Epithelial cell of proximal tubule (primary cell): Measurements from ENCODE around the gene IL17A. TPM values are rescaled to one million over a fixed set of nuclear protein-coding genes. Genes with fewer than 3 reads are reported as not detected.

Experiments used
- DNase-seq: peaks from one replicate; pipeline ENCODE4 v3.0.0-alpha.2; 2011; ENCODE audit warnings: low read depth
- H3K4me3 ChIP-seq: 2 replicates; pipeline ENCODE4 v1.5.1; 2011; ENCODE audit warnings: low read depth, mild to moderate bottlenecking, low read length
- total RNA-seq: library from RNA; depleted of rRNA; stranded (reverse); fragments of >200 nt; gene quantifications from 2 replicates; pipeline ENCODE4 v1.2.3, GENCODE V29; 2015
- TF ChIP-seq, protein P1 (sequence below): conservative IDR thresholded peaks from 2 replicates; pipeline ENCODE4 v1.5.1; 2012; ENCODE audit warnings: low read depth, mild to moderate bottlenecking, low read length

The IL17A gene
- total RNA-seq, 1 donor from 2014 or later, result not detected

- DNase-seq, result no peak
- TF ChIP-seq, protein P1, sequence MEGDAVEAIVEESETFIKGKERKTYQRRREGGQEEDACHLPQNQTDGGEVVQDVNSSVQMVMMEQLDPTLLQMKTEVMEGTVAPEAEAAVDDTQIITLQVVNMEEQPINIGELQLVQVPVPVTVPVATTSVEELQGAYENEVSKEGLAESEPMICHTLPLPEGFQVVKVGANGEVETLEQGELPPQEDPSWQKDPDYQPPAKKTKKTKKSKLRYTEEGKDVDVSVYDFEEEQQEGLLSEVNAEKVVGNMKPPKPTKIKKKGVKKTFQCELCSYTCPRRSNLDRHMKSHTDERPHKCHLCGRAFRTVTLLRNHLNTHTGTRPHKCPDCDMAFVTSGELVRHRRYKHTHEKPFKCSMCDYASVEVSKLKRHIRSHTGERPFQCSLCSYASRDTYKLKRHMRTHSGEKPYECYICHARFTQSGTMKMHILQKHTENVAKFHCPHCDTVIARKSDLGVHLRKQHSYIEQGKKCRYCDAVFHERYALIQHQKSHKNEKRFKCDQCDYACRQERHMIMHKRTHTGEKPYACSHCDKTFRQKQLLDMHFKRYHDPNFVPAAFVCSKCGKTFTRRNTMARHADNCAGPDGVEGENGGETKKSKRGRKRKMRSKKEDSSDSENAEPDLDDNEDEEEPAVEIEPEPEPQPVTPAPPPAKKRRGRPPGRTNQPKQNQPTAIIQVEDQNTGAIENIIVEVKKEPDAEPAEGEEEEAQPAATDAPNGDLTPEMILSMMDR, result no peak
- H3K4me3 ChIP-seq, result peak overlapping the region; percentile 40
Measured at GRCh38 chr6:52154381-52154780, 31.8 kb upstream of the IL17A start.

DNA sequence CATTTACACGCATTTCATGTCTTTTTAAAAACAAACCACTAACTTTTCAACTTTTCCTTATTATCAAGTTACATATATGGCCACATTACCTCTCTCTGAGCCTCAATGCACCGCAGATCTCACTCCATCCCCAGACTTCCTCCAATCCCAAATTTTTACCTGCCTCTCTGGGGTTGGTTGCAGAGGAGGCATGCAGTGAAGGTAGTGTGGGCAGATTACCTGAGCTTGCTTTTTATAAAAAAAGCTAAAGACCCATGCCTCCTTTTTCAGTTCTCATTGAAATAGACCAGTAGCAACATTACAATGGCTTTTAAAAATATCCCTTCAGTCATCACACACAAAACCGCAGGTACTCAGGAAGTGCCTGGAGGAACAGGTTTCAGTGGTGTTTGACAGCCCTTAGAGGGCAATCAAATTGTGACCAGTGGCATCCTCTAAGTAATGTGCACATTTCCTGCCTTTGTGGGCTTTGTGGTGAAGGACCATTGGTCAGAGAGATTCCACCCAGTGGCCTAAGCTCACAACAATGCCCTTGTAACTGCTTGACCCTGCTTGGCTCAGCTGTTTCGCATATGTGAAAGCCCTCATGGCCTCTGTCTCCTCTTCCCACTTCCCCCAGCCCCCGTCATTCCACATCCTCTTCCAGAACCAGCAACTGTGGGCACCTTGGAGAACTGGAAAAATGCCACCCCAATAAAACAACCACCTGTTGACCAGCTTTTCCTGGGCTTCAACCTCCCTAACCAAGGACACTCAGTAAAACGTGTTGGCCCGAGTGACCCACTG is 30.2 kb upstream of the IL17A start:
- DNase-seq, result no peak
- TF ChIP-seq, protein P1, result no peak
- no peak overlapping the region for H3K4me3 ChIP-seq

- H3K4me3 ChIP-seq, result no peak overlapping the region
- TF ChIP-seq, protein P1, result no peak
- DNase-seq, result peak; percentile 71
Measured at GRCh38 chr6:52157301-52157941, 28.8 kb upstream of the IL17A start.

GRCh38 chr6:52160472-52161104 is 25.6 kb upstream of the IL17A start:
- no peak overlapping the region for H3K4me3 ChIP-seq
- TF ChIP-seq, protein P1, result no peak
- DNase-seq, result no peak

DNA sequence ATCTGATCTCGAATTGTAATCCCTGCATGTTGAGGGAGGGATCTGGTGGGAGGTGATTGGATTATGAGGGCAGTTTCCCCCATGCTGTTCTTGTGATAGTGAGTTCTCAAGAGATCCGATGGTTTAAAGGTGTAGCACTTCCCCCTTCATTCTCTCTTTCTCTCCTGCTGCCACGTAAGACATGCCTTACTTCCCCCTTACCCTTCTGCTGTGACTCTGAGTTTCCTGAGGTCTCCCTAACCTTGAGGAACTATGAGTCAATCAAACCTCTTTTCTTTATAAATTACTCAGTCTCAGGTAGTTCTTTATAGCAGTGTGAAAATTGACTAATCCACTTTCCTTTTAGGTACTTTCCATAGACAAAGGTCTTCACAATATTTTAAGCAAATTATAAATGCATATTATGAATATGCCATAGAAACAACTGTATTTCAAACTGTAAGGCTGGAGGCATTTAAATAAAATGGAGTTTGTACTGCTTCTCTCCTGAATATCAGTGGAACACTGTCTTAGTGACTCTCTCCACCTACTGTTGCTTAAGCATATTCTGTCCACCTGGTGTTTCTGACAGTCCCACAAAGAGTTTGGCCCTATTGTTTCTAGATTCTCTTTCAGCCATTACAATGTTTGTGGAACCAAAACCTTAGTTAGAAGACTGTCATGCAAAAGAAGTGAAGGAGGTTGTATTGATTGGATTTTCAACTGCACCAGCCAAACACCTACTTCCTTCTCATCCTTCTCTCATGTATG is 24.3 kb upstream of the IL17A start:
- no peak overlapping the region for H3K4me3 ChIP-seq
- TF ChIP-seq, protein P1, result no peak
- no peak for DNase-seq

GRCh38 chr6:52162940-52163908 is 23.0 kb upstream of the IL17A start:
- DNase-seq, result no peak
- TF ChIP-seq, protein P1, result peak; percentile 98
- no peak overlapping the region for H3K4me3 ChIP-seq
